Cardiac muscle cell (in vitro differentiated cells and primary cell): ENCODE results near the gene PTGDS. TPM values are rescaled to one million over a fixed set of nuclear protein-coding genes. Genes with fewer than 3 reads are reported as not detected.
A peak's percentile ranks its signal among the peaks of the same experiment; 100 is the strongest.

ENCODE experiments used
- DNase-seq, 2 donors: peaks; one replicate each; pipeline versions ENCODE4 v3.0.0 to v3.0.0-alpha.2; 2010 to 2017; ENCODE audit warnings: low read depth in 1 of 2, low spot score in 1 of 2
- H3K27ac ChIP-seq: fragments of 200-600 bp; sonication (generic); 2 replicates; pipeline ENCODE4 v1.5.1; 2016
- H3K27me3 ChIP-seq: fragments of 200-600 bp; sonication (generic); 2 replicates; pipeline ENCODE4 v1.6.0; 2016; ENCODE audit warnings: control low read depth
- H3K36me3 ChIP-seq: fragments of 200-600 bp; sonication (generic); 2 replicates; pipeline ENCODE4 v1.5.1; 2016; ENCODE audit warnings: control low read depth
- H3K4me1 ChIP-seq: fragments of 200-600 bp; sonication (generic); 2 replicates; pipeline ENCODE4 v1.8.1; 2017; ENCODE audit warnings: low read depth, mild to moderate bottlenecking, mixed run types
- H3K4me3 ChIP-seq: fragments of 200-600 bp; sonication (generic); 2 replicates; pipeline ENCODE4 v1.5.1; 2016; ENCODE audit warnings: mild to moderate bottlenecking
- H3K9me3 ChIP-seq: fragments of 200-600 bp; sonication (generic); 2 replicates; pipeline ENCODE4 v1.5.1; 2017; ENCODE audit warnings: low read depth, mild to moderate bottlenecking, control low read depth
- CTCF ChIP-seq: IDR thresholded peaks from 2 replicates; pipeline ENCODE4 v1.5.1; 2012; ENCODE audit warnings: low read depth, mild to moderate bottlenecking, low read length
- polyA plus RNA-seq: library from polyadenylated mRNA; unstranded; fragments of >200 nt; fragmentation: Nextera tagmentation; extraction: Ambion mirVana; gene quantifications from 2 replicates; pipeline ENCODE4 v1.2.1, GENCODE V29; 2016
- total RNA-seq: library from RNA; depleted of rRNA; stranded (reverse); fragments of >200 nt; gene quantifications from 2 replicates; pipeline ENCODE4 v1.2.3, GENCODE V29; 2016

Gene PTGDS
- total and polyA plus RNA-seq, 2 experiments from 2014 or later: 3.4 to 3.9 TPM

DNA sequence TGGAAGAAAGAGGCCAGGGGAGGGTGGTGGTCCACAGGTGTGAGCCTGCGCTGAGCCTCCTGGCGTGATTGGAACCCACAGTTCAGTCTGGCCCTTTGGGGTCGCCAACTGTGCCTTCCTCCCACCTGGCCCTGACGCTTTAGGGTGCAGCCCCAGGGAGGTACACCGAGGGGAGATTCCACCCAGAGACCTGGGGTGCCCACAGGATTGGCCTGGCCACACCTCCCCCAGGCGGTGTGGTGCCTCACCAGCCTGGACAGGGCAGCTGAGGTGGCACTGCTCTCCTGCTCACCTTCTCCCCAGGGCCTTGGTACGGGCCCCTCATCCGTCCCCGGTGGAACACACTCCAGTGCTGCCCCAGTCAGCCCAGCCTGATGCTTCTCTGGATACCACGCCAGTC lies 20.1 kb downstream of the PTGDS start:
- TF ChIP-seq CTCF: no peak
- Histone ChIP-seq H3K9me3 (no peaks in the 10 kb centered on the region), H3K36me3 (no peaks in the 10 kb centered on the region), H3K4me1 (peaks cover 5% of the 10 kb centered on the region), H3K27ac (no peak overlapping the region), H3K4me3 (no peak overlapping the region), H3K27me3 (peaks cover 41% of the 10 kb centered on the region)
- DNase-seq: no peak

GRCh38 chr9:136997830-136998234 lies 20.5 kb downstream of the PTGDS start:
- no peak overlapping the region for H3K27ac ChIP-seq
- H3K9me3 ChIP-seq: no peaks in the 10 kb centered on the region
- H3K27me3 ChIP-seq: peaks cover 41% of the 10 kb centered on the region
- H3K4me1 ChIP-seq: peaks cover 3% of the 10 kb centered on the region
- no peak for DNase-seq
- no peak overlapping the region for H3K4me3 ChIP-seq
- no peak for TF ChIP-seq CTCF
- no peaks in the 10 kb centered on the region for H3K36me3 ChIP-seq

DNA sequence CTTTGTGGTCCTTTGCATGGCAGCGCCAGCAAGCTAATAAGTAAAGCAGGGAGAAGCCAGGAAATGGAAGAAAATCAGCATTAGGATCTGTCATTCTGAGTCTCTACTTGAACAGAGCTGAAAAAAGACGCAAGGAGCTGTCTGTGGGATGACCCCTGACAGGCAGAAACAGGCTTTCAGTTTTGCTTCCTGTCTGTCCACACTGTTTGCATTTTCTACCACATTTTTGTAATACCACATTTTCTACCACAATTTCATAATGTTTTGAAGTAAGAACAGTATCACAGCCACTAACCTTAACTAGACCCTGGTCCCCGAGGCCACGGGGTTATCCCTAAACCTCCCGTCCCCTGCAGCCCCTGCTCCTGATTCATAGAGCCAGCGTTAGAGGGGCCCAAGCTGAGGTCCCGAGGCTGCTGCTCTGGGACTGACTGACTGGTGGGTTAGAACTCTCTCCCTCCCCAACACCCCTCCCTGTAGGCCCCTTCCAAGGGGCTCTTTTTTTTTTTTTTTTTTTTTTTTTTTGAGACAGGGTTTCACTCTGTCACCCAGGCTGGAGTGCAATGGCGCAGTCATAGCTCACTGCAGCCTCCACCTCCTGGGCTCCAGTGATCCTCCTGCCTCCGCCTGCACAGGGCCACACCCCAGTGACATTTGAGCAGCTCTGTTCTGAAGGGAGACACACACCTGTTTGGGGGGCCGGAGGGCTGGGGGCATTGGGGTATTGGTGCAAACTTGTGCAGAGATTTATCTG lies 23.1 kb downstream of the PTGDS start:
- no peaks in the 10 kb centered on the region for H3K4me1 ChIP-seq
- no peak for TF ChIP-seq CTCF
- H3K27me3 ChIP-seq: peaks cover 20% of the 10 kb centered on the region
- no peak overlapping the region for H3K27ac ChIP-seq
- H3K4me3 ChIP-seq: no peak overlapping the region
- H3K36me3 ChIP-seq: no peaks in the 10 kb centered on the region
- no peaks in the 10 kb centered on the region for H3K9me3 ChIP-seq
- peak in 1 of 2 donors; percentile 74 for DNase-seq

- H3K27ac ChIP-seq: no peak overlapping the region
- no peak overlapping the region for H3K4me3 ChIP-seq
- no peaks in the 10 kb centered on the region for H3K9me3 ChIP-seq
- peaks cover 5% of the 10 kb centered on the region for H3K27me3 ChIP-seq
- no peaks in the 10 kb centered on the region for H3K36me3 ChIP-seq
- H3K4me1 ChIP-seq: no peaks in the 10 kb centered on the region
- DNase-seq: no peak
- no peak for TF ChIP-seq CTCF
These were observed 24.7 kb downstream of the PTGDS start for GRCh38 chr9:137001857-137002645.

DNA sequence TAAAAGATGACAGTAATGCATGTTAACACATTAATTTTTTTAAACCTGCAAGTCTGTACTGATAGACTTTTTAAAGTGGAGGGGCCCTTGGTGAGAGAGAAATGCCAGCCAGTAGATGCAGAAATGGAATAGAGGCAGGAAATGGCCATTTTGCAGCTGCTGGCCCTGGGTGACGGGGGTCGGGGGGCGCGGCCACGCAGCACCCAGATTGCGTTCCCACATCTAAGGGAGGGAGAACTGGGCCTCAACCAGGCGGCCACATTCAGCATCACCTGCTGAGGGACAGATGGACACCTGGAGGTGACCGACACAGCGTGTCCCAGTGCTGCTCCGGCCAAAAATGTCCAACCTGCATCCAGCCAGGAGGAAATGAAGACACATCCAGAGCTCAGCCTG lies 25.3 kb downstream of the PTGDS start:
- Histone ChIP-seq H3K4me1 (no peaks in the 10 kb centered on the region), H3K27ac (no peak overlapping the region), H3K4me3 (no peak overlapping the region), H3K27me3 (peaks cover 3% of the 10 kb centered on the region), H3K36me3 (no peaks in the 10 kb centered on the region), H3K9me3 (no peaks in the 10 kb centered on the region)
- DNase-seq: no peak
- no peak for TF ChIP-seq CTCF
